ENCODE data around the gene SPEF1.

Gene SPEF1

DNA sequence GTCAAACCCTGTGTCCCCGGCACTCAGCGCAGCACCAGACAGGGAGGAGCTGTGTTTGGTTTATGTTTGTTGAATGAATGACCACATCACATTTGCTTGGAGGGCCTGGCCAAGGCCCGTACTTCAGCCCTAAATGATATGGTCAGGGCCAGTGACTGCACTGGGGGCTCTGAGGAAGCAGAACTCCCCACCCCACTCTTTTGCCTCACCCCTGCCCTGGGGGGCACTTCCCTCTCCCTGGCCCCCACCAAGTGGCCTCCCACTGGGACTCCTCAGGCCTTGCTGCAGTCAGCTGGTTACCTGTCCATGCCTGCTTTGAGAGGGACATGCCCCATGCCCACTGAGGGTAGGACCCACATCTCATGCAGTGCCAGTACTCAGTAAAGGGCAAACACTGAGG is 16.6 kb downstream of the SPEF1 start:
- no peak for DNase-seq

DNA sequence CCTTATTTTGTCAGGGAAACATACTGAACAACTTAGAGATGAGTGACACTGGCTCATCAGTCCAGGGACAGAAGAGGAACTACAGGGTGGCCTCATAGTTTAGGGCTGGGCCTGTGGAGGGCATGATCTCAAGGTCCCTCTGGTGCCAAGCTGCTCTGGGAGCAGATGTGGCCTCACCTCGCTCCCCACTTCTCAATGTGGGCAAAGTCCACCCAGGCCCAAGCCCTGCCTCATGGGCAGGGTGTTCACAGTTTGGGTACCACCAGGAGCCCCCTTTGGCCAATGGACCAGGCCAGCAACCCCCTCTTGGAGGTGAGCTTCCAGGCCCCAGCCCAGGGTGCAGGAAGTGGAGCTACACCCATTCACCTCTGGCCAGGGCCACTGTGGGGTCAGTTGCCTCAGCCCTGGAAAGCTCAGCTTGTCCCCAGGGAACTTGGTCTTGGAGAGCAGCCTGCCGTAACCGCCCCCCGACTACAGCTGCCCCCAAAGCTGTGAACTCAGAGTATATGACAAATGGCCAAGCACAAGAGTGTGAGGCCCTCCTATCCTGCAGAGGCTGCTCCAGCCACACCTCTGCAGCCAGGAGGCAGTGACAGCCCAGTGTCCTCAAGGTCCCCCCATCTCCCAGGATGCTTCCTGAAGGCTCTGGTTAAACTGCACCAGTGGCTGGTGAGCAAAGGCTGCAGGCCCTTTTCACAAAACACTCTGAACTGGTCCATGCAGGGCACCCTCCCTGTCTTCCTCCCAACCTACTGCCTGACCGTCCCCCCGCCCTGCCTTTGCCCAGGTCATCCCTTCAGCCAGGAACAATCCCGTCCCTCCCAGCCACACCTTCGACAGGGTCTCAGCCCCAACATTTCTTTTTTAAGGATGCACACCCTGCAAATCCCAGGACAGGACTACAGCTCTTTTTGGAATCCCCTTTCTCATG is 17.3 kb downstream of the SPEF1 start:
- no peak for DNase-seq

DNA sequence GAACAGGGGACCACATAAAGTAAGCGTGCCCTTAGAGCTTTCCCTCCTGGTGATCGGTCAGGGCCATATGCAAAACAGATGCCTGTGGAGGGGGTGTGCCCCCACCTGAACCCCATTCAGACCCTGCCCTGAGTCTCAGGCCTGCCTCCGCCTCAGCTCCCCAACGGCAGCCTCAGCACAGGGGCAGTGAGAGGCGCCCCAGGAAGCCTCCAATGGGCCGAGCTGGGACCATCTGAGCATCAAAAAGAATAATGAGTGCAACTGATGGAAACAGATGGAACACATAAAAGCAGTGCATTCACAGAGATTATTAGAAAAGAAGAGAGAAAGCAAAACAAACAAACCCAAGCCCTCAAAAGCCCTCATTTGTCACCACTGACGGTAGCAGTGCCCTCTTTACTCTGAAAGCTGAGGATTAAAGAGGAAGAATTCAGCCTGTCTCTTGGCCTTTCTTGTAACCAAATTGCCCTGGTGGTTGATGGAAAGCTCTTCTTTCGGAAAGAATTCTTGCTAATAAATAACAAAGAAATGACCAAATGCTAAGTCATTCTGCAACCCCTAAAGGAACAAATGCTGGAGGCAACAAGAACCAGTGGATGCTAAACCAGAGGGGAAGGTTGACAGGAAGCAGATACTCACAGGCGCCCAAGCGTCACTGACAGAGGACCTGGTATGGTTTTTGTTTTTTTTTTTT is 20.4 kb downstream of the SPEF1 start:
- no peak for DNase-seq

DNA sequence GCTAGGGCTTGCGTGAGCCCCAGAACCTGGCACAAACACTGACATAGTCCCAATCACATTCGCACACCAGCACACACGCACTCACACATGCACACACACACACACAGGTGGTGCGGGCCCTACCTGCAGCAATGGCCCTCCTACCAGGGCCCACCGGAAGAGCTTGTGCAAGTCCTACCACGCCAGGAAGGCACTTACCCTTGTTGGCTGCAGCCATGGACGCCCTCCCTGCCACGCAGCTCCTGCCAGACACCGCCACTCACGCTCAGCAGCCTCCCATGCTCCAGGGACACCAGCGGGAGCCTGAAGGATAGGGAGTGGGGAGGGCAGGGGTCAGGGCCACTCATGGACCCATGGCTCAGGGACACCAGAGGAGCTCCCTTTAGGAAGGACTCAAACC is 21.4 kb downstream of the SPEF1 start:
- DNase-seq = no peak

DNA sequence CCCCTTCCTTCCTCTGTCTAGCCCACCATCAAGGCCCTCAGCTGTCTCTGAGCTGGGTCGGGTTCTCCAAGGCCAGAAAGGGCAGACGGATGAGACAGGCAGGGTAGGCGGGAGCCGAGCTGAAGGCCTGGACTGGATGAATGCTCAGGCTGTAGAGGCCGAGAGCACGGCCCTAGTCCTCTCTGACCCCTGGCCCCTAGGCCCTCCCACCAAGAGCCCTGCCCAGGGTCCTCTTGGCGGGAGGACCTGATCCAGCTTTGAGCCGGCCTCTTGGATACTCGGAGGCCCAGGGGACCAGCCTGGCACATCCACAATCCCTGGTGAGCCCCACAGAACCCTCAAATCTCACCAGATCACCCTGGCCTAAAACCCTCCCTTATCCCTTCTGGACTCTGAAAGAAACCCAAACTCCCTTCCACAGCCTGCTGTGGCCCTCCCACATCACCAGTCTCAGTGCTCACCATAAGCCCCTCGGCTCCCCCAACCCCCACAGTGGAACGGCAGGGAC is 21.9 kb downstream of the SPEF1 start:
- DNase-seq = no peak

DNA sequence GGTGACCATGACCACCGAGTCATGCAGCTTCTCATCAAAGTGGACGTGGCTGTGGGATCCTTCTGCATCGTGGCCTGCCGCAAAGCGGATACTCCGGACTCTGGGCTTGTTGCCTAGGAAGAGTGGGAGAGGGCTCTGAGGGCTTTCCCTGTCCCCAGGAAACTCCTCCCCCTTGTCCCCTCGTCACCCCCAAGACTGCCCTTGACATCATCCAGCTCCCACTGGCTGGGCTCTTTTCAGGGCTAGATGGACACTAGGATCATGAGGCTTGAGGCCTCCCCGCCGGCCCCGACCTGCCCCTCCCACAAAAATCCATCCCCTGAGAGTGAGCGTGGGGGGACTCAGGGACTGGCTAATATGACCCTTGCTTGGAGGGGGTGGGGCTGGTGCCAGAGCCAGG is 22.7 kb downstream of the SPEF1 start:
- no peak for DNase-seq

DNA sequence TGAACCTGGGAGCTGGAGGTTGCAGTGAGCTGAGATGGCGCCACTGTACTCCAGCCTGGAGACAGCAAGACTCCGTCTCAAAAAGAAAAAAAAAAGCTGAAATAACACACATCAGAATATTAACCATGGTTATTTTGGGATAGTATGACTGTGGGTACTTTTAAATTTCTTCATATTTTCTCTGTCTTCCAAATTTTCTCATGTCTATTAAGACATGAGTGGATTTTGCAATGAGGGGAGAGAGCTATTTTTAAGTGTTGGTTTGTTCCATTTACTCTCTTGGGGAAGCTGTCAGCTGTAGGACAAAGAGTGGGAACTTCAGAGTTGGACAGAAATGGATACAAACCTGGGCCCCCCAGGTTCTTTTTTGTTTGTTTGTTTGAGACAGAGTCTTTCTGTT is 24.0 kb downstream of the SPEF1 start:
- DNase-seq = no peak

DNA sequence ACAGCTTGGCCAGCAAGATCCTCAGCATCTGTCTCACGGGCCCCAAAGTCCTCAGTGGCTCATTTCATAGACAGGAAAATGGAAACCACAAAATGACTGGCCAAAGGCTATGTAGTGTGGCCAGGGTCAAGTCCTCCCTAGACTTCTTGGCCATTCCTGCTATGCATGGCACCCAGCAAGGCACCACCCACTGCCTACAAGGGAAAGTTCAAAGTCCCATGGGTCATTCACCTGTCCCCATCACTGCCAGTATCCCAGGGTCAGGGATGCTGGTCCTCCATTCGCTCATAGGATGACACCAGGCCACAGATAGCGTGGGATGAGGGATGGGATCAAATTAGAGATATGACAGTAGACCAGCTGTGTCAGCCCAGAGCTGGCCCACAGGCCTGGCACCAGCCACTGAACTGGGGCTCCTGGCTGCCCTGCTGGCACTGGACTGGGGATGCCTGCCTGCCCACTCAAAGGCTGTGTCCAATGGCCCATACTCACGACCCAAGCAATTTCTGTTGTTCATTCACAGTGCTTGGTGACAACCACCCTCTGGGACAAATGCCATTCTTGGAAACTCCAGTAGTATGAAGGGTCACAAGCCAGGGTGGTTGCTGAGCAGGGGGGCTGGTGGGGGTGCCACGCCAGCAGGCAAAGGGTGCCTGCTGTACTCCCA is 25.3 kb downstream of the SPEF1 start:
- DNase-seq = no peak

DNA sequence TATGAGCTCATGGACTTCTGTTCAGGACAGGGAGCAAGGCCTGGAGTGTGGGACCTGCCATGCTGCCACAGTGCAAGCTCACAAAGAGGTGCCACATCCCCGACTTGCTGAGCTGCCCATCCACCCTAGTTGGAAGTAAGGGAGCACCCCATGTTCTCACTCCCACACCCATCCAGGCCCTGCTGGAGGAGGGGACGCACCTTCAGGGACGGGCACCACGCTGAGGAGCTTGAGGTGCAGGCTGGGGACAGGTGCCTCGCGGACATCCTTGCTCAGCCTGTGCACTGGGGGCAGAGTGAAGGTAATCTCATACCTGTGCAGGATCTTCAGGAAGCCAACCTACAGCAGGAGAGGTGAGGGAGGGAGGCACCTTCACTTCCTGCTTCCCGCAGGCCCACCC is 26.0 kb downstream of the SPEF1 start:
- no peak for DNase-seq

DNA sequence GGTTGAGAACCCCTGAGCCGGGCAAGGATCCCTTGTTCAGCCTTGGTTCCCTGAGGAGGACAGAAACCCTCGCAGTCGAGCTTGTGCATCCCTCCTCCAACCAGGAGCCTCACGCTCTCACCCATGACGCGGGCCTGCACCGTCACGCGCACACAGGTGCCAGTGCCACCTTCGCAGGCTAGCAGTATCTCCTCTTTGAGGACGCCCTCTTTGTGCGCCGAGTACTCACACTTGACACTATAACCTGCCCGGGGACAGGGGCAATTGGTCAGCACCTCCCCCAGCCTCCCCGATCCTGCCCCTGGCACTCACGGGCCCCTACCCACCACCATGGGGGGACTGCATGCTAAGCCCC is 27.0 kb downstream of the SPEF1 start:
- DNase-seq = no peak

DNA sequence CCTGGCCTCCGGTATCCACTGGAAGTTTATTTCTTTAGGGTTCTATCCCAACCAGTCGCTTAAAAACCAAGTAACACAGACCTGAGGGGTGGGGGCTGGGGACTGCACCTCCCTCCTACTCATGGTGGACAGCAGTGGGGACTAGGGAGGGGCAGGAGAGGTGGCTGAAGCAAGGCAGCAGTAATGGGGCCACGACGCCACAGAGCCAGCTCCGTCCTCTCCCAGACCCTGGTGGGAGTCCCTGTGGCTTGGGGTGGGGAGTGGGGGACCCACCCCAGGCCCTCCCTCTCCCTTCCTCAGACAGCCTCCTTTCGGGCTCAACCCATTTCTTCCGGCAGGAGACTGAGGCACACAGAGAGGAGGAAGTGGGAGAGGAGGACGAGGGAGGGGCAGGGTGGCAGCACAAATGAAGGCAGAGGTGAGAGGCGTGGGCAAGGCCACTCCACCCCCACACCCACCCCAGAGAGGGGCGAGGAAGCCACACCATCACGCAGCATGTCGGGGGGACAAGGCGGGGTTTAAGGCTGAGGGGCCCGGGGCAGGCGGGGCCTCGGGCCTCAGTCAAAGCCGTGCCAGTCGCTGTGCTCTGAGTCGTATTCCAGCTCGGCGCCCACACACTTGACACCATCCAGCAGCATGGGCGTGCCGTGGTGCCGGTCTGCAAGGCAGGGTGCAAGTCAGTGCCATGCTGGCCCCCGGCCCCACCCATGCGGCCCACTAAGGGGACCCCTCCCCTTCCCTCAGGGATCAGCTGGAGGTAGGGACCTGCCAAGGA is 27.6 kb downstream of the SPEF1 start:
- DNase-seq = no peak

DNA sequence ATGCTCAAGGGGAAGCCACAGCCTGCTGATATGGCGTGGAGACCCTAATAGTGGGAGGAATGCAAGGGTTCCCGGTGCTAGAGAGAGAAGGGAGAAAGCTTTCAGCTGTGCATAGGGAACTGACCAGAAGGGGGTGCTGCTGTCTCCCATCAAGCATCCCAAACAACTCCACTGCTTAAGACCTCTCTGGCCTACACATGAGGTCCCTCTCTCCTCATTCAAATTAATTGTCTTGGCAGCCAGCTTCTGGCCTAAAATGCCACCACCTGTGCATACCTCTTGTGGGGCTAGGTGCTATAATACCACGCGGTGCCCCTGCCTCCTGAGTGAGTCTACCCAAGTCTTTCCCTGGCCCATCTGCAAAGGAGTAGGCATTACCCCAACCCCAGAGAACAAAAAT is 28.1 kb downstream of the SPEF1 start:
- DNase-seq = no peak

DNA sequence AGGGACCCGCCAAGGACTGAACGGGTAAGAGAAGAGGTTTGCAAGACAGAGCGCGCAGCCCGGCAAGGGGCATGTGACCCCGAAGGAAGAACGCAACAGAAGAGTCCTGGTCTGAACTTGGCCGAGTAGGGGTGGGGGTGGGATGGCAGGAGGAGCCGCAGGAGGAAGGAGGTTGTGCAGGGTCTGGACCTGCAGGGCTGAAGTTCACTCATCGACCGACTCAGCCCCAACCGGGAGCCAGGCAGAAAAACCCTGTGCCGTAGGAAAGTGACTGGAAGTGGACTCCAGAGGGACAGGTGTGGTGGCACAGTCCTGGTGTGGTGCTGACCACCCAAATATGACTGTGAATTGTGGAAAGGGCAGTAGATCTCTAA is 28.9 kb downstream of the SPEF1 start:
- no peak for DNase-seq

DNA sequence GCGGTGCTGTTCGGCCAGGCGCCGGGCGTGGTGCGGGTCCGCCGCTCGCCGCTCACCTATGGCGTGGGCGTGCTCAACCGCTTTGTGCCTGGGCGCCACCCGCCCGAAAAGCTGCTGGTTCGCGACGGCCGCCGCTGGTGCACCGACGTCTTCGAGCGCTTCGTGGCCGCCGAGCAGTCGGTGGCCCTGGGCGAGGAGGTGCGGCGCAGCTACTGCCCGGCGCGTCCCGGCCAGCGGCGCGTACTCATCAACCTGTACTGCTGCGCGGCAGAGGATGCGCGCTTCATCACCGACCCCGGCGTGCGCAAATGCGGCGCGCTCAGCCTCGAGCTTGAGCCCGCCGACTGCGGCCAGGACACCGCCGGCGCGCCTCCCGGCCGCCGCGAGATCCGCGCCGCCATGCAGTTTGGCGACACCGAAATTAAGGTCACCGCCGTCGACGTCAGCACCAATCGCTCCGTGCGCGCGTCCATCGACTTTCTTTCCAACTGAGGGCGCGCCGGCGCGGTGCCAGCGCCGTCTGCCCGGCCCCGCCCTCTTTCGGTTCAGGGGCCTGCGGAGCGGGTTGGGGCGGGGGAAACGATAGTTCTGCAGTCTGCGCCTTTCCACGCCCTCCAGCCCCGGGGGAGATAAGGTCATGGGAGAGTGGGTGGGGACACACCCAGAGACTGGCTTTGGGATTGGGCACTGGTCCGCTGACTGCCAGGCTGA is 29.4 kb downstream of the SPEF1 start:
- DNase-seq = peak; percentile 74

DNA sequence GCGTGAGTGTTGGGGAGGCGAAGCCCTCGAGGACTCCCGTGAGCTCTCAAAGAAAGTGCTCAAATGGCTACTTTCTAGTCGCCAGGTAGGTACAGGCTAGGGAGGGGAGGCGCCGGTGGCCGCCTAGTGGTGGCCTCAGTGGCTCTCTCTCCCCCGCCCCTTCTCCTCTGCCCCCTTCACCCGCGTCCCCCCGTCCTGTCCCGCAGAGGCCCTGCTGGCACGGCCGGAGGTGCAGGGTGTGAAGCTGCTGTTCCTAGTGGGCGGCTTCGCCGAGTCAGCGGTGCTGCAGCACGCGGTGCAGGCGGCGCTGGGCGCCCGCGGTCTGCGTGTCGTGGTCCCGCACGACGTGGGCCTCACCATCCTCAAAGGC is 30.0 kb downstream of the SPEF1 start:
- DNase-seq = no peak

DNA sequence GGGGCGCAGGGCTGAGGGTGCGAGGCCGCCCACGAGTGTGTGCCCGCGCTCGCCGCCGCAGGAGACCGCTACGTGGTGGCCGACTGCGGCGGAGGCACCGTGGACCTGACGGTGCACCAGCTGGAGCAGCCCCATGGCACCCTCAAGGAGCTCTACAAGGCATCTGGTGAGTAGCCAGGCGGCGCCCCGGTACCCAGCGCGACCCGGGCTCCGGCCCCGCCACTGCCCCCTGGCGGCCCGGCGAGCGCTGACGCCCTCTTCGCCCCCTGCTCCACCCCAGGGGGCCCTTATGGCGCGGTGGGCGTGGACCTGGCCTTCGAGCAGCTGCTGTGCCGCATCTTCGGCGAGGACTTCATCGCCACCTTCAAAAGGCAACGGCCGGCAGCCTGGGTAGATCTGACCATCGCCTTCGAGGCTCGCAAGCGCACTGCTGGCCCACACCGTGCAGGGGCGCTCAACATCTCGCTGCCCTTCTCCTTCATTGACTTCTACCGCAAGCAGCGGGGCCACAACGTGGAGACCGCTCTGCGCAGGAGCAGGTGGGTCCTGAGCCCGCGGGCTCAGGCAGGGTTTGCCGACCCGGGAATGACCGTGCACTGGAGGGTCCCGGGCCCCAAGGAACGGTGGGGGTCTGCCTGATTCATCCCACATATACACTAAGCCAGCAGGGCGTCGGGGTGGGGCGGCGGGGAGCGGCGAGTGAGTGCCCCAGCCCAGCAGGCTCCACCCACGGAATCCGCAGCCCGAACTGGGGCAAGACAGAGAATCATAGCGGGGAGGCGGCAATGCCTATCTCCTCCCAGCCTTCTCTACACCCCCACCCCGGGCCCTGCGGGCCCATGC is 31.3 kb downstream of the SPEF1 start:
- DNase-seq = no peak

DNA sequence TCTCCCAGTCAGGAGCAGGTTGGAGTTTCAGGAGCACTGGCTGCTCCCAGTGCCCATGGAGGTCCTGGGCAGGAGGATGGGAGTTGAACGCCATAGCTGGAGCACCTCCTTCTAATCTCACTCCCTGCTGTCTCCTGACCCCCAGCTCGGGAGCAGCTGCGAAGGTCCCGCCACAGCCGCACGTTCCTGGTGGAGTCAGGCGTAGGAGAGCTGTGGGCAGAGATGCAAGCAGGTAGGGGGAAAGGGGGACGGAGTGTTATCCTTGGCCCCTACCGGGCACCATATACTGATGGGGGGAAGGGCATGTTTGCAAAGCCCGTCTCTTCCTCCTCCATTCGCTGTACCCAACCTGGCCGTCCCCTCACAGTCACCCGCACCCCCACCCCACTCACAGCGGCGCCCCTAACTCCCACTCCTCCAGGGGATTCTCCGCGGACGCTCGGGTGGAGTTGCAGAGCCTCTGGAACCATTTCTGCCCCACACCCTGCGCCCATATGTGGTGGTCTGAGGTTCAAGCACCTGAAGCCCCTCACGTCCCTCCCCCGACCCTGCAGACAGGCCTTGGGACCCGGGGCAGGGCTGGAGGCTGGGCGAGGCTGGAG is 32.1 kb downstream of the SPEF1 start:
- DNase-seq = no peak

DNA sequence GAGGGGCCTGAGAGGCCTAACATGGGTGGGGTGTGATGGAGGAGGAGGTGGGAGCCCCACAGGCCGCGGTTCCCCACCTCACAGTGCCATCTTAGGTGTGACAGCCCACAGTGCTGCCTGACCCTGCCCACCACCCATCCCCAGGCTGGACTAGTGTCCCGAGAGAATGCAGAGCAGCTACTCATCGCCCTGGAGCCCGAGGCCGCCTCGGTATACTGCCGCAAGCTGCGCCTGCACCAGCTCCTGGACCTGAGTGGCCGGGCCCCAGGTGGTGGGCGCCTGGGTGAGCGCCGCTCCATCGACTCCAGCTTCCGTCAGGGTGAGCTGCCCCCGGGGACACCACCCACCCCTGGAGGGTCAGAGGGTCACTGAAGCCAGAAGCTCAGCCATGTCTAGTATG is 33.2 kb downstream of the SPEF1 start:
- DNase-seq = no peak

DNA sequence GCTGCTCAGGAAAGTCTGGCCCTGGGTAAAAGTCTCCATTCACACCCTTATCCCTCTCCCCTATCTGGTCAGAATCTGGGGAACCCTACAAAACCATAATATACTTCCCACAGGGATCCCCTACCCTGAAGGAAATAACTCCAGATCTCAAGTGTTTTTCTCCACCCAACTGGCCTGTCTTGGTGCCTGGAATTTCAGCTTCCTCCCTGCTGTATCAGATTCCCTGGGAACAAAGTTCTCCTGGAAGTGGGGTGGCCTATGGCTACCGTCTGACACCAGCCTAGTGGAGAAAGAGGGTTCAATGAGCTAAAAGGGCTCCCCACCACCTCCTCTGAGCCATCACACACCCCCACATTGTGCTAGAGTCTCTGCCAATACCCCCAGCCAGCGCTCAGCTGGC is 33.8 kb downstream of the SPEF1 start:
- DNase-seq = no peak

DNA sequence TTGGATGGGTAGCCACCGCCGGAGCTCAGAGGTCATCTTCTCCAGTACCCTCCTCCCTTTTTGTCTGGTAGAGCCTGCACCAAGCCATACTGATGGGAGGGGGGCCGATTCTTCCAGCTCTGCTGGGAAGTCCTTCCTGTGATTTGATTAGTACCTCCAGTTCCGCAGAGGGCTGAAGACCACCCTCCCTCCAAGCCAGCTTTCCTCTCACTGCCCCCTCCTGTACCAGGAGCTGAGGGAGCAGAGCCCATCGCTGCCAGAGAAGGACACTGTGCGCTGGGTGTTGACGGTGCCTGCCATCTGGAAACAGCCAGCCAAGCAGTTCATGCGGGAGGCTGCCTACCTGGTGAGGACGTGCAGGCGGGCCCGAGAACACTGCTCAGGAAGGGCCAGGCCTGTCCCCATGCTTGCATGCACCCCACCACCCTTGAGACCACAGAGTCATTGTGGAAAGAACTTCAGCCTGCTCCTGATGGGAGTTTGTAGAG is 35.5 kb downstream of the SPEF1 start:
- no peak for DNase-seq
